HG03457 (cell line): ENCODE results near the gene UBR1.
"Not testable (repeated sequence)": the region's sequence is repeated elsewhere in the genome, so short reads cannot be mapped to it uniquely, and the experiment has no call there.

Source experiments
- ATAC-seq: cut with Tn5 transposase; IDR thresholded peaks from one replicate; pipeline ENCODE4 v1.9.1; 2021; ENCODE audit warnings: moderate number of reproducible peaks; ENCODE audit not compliant: unreplicated experiment

UBR1 gene

DNA sequence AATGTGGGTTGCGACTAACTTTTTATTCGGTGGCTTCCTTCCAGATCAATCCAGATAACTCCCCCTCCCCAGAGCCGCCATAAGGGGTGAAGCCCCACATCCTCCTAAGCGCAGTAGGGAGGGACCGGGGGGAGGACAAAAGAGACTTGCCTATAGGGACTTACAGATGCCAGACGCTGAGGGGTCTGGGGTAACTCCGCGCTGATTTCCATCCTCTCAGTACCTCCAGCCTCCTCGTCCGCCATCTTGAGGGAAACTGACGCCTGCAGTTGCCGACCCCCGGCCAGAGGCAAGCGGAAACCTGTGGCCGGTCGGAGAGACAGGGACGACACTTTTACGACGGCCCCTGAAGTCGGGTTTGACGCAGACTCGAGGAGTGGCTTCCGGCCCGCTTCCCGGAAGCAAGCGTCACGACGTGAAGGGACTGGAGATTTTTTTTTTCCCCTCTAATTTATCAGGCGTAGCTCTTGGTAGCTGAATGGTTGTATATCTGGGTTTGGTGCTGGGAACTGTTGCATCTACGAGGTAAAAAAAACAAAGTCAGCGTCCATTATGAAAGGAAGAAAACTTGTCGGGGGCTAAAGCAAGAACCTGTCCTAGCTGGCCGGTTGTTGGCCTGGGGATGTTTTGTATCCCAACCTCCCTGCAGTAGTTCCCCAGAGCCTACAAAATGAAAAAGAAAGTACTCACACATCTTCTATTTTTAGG is at the start of gene UBR1:
Gene UBR1 (minus strand): TSS at position 261 of the 708 bp plus-strand sequence. CDS start 16 bp downstream, at position 245.
- ATAC-seq: peak; percentile 64

DNA sequence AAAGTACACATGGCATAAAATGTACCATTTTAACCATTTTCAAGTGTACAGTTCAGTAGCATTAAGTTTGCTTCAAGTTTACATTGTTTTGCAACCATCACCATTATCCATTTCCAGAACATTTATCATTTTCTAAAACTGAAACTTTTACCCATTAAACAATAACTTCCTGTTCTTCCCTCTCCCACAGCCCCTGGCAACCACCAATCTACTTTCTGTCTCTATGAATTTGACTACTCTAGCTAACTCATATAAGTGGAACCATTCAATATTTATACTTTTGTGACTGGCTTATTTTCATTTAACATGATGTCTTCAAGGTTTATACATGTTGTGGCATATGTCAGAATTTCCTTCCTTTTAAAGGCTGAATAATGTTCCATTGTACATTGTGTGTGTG is 47.4 kb upstream of the UBR1 start:
- no peak for ATAC-seq

DNA sequence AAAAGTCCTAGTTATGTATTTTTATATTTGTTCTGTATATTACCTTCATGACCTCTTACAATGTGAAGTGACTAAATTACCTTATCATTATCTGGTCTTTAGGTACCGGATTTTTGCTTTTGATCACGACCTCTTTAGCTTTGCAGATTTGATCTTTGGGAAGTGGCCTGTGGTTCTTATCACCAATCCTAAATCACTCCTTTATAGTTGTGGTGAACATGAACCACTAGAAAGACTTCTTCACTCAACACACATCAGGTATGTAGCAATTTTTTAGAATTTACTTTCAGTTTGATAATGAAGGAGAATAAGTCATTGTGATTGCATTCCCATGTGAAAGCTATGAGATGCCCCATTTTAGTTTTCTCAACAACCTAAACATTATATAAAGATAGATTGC is 45.9 kb upstream of the UBR1 start:
- no peak for ATAC-seq

DNA sequence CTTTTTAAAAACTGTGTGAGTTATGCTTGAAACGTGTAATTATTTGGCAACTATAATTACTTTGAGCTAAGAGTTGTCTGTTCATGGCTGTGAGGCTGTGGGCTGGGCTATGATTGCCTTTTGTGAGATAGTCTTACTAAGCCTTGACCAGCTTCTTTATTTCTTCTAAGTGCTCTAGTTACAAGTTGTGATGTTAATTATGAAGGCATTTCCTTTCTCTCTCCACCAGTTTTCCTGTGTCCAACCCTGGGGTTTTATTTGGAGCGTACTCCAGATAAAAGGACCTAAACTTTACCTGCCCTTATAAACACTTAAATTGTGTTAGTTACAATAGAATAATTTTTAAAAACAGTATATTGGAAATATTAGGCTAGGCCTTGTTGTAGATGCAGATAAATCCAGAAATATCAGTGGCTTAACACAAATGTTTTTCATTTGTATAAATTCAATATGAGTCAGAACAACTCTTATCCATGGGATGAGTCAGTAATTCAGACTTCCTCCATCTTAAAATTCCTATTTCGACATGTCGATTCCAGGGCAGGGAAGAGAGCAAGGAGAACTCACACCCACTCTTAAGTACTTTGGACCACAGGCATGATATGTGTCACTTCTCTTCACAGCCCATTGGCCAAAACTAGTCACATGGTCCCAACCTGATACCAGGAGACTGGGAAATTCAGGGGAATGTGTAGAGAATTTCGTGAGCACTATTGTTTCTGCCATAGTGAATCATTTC is 44.5 kb upstream of the UBR1 start:
- no peak for ATAC-seq

DNA sequence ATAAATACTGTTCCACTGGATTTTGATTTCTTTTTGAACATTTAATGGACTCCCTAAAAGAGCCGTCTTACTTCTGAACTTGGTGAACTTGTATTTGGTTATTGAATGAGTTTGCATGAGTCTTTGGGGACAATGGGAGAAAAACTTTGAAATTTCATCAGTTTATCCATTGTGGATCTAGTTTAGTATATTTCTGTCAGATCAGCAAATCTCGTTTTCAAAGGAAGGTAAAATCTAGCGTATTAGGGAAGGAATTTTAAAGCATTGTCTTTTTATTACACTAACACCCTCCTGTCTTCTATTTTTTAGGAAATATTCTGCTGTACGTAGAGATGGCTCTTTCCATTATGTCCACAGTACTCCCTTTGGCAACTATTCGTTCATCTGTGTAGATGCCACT is 40.3 kb upstream of the UBR1 start:
- no peak for ATAC-seq

DNA sequence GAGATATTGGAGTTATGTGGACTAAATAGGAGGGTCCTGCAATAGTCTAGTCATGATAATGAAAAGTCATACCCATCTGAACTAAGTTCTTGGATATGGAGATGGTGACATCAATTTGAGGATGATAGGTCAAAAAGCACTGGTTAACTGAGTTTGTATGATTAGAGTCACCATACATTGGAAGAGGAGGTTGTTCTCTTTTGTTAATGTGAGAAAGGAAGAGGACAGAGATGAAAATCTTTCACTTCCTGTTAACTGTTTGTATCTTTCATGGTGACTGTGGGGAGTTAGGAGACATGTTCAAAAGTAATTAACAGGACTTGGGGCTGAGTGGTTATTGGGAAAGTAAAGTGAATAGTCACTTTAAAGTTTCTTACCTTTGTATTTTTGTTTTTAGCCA is 38.7 kb upstream of the UBR1 start:
- no peak for ATAC-seq

DNA sequence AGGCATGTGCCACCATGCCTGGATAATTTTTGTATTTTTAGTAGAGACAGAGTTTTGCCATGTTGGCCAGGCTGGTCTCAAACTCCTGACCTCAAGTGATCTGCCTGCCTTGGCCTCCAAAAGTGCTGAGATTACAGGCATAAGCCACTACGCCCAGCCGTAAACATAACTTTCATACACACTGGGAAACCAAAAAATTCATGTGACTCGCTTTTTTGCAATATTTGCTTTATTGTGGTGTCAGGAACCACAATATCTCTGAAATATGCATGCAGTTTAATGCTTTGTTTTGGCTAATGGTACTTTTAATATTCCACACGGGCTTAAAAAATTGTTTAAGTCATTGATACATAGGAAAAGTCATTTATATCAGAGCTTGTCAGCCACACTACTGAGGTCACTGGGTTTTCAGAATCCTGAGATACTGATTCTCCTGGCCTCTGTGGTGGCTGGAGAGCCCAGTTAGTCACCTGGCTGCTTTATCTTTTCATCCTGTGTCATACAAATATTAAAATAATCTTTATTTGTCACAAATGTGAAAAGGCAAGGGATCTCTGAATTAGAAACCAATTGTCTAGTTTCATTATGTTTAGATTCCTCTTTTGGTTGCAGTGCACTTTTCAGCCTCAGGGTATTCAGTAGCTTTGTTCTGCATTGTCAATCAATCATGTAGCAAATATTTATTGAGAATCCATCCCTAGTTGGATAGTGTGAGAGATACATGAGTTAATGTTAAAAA is 37.5 kb upstream of the UBR1 start:
- no peak for ATAC-seq

DNA sequence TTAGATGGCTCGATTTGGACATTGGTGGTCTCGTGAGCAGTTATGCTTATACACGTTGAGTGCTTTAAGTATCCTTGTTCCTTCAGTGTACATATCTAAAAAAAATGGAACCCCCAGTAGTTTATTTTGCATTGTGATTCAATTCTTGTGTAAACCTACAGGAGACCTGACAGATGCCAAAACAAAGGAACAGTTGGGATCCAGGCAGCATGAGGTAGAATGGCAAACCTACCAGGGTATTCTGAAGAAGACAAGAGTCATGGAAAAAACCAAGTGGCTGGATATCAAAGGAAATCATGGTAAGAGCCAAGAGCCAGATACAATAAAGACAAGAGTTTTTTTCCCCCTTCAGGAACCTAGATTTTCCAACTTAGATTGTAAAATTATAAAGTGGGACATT is 29.5 kb upstream of the UBR1 start:
- ATAC-seq: no peak

DNA sequence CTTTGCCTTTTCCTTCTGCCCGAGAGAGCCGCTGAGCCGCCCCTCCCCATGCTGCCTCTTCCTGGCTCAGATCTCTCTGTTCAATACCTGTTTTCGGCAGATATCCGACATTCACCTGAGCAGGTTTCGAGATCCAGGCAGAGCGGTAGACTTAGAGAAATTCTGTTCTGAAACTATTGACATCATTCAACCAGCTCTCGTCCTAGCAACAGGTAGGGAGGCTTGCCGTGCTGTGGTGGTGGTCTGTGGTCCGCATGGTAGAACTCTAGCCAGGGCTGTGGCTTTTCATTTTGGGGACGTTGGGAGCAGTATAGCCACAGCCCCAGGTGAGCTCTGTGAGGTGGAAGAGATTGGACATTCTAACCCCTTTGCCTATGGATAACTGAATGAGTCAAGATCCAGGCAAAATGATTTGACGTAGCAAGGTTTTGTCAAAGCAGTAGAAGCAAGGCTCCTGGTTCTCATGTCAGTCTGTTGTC is 28.4 kb upstream of the UBR1 start:
- no peak for ATAC-seq

DNA sequence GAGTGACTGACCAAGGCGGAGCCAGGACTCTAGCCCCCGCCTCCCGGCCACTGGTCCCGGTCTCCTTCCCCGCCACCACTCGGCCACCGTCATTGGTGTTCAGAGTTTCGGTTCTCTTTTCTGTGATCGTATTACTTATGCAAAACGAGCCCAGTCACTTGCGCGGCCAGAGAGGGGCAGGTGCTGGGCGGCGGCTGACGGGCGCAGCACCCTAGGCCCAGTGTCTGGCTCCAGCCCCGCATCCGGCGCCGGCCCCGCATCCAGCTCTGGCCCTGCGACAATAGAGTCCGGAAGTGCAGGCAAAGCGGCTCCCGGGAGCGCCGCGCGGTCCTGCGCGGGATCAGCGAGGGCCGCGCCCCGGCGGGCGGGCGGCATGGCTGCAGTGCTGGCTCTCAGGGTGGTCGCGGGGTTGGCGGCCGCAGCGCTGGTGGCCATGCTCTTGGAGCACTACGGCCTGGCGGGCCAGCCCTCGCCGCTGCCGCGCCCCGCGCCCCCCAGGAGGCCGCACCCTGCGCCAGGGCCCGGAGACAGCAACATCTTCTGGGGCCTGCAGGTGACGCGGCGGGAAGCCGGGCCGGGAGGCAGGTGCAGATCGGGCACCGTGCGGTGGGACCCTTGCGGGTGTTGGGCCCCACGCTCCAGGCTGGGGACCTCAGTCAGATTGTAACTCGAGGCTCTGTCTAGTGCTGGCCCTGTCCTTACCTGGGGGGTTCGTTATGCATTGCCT is 27.8 kb upstream of the UBR1 start, which contains the start of gene TMEM62:
Gene TMEM62 (plus strand): TSS at position 157 of the 727 bp plus-strand sequence. CDS start 217 bp downstream, at position 374.
- ATAC-seq: peak; percentile 78

DNA sequence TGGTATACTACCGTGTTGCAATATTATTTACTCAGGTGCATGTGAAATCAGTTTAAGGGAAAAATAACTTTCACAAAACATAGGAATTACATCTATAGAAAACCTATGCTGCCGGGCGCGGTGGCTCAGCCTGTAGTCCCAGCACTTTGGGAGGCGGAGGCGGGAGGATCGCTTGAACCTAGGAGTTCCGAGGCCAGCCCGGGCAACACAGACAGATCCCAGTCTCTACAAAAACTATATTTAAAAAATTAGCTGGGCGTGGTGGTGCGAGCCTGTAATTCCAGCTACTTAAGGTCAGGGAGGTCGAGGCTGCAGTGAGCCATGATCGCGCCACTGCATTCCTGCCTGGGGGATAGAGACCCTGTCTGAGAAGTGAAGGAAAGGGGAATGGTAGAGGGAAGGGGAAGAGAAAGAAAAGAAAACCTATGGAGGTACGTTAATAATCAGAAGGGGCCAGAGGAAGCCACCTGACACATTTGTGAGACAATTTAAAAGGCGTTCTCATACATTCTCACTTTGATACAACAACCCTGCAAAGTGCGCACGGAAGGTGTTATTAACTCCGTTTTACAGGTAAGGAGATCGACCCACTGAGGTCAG is 27.1 kb upstream of the UBR1 start:
- ATAC-seq: no peak

DNA sequence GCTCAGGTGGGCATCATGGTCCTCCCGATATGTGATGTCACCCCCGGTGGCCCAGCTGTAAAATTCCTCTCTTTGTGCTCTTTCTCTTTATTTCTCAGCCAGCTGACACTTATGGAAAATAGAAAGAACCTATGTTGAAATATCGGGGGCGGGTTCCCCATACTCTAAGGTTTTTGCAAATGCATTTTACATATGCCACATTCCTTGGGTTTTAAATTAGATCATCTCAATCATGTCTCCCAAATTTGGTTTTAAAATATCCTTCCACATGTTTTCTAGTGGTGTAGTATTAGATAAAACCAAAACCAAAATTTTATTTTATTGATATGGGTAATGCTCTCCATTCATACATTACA is 23.1 kb upstream of the UBR1 start:
- ATAC-seq: no peak

DNA sequence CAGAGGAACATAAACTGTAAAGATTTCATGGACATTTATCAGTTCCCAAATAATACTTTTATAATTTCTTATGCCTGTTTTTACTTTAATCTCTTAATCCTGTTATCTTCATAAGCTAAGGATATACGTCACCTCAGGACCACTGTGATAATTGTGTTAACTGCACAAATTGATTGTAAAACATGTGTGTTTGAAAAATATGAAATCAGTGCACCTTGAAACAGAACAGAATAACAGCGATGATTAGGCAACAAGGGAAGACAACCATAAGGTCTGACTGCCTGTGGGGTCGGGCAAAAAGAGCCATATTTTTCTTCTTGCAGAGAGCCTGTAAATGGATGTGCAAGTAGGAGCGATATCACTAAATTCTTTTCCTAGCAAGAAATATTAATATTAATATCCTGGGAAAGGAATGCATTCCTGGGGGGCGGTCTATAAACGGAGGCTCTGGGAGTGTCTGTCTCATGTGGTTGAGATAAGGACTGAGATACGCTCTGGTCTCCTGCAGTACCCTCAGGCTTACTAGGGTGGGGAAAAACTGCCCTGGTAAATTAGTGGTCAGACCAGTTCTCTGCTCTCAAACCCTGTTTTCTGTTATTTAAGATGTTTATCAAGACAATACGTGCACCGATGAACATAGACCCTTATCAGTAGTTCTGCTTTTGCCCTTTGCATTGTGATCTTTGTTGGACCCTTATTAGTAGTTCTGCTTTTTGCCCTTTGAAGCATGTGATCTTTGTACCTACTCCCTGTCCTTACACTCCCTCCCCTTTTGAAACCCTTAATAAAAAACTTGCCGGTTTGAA is 22.5 kb upstream of the UBR1 start:
- ATAC-seq: not testable (repeated sequence)

DNA sequence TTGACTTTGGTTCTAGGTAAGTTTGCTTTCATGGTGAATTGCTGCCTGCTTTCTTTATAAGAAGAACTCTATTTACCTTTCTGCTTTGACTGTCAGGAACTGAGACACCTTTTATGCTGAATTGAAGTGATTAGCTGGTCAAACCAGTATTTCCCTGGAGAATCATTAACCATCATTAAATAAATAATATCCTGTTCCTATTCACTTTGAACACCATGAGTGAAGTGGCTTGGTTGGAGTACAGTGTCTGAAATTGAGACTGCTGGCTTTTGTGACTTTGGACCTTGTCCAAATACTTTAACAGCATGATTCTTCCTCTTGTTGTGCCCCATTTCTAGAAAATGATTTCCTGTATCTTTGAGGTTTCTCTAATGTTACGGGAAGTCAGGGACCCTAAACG is 21.9 kb upstream of the UBR1 start:
- ATAC-seq: no peak

DNA sequence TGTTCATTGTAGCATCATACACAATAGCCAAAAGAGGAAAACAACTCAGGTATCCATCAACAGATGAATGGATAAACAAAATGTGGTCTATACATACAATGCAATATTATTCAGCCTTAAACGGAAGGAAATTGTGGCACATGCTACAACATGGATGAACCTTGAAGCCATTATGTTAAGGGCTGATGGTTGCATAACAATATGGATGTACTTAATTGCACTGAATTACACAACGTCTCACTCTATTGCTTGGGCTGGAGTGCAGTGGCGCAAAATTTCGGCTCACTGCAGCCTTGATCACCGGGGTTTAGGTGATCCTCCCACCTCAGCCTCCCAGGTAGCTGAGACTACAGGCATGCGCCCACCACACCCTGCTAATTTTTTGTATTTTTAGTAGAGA is 20.5 kb upstream of the UBR1 start:
- ATAC-seq: no peak

DNA sequence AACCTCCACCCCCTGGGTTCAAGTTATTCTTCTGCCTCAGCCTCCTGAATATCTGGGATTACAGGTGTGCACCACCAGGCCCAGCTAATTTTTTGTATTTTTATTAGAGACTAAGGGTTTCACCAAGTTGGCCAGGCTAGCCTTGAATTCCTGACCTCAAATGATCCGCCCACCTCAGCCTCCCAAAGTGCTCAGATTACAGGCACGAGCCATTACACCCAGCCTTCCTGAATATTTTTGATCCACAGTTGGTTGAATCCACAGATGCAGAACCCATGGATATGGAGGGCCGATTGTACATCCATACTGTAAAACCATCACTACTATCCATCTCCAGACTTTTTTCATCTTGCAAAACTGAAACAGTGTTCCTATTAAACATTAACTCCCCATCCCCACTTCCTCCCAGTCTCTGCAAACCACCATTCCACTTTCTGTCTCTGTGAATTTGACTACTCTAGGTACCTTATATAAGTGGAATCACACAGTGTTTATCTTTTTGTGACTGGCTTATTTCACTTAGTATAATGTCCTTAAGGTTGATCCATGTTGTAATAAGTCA is 19.3 kb upstream of the UBR1 start:
- ATAC-seq: no peak

DNA sequence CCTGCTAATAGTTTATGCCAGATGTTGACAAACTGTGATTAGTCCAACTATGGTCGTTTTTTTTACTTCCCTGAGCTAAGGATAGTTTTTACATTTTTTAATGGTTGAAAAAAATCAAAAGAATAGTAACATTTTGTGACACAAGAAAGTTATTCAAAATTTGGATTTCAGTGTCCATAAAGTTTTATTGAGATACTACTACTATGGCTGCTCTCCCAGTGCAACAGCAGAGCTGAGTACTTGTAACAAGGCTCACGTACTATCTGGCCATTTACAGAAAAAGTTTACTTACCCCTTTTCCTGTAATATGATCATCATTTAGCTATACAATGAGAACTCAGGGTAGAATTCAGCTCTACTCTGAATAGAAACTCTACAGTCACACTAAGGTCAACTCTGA is 16.0 kb upstream of the UBR1 start:
- ATAC-seq: no peak

DNA sequence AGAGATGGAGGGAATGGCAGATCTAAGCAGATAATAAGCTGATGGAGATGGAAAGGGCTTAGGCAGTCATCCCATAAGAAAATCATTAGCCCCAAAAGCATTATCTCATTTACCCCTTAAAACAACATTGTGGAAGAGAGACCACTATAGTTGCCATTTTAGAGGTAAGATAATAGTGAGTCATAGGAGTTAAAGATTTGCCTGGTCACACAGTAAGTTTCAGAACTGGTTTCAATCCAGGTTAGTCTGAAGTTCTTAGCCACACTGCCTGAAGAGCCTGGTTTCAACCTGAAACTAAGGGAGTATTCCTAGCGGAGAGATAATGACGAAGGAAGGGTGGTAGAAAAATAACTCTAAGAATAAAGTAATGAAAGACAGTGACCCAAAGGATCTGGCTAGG is 13.0 kb upstream of the UBR1 start:
- ATAC-seq: no peak

DNA sequence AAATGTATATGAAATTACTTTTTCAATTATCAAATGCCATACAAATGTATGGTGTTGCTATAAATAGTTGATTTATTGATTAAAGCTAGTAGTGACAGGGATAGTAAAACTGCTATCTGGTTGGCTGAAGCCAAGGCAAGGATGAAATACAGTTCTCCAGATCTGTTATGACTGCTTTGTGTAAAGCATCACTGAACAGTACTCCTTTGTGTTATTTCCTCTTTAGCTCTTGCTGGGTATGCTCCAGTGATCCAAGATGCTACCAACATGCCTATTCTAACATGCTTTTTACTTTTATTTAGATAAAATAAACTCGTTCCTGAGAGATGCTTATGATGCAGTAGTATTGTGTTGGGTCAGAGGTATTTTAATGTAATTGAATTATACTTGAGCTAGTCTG is 12.4 kb upstream of the UBR1 start:
- no peak for ATAC-seq

DNA sequence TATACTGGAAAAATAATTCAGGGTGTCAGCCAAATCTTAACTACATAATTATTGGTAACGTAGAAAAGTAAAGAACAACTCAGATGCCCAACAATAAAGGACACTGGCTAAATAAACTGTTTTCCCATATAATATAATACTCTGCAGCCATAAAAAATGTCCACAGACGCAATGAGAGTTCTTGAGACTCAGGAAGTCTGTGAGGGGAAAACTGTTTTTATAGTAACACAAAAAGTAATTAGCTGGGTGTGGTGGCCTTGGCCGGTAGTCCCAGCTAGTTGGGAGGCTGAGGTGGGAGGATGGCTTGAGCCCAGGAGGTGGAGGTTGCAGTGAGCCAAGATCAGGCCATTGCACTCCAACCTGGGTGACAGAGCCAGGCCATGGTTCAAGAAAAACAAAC is 5.5 kb upstream of the UBR1 start:
- ATAC-seq: no peak
